NCI-H345 treated with DMSO at 0.1 percent for 48 hours (cell line): ENCODE measurements around the gene DZIP1L.
"Not testable (repeated sequence)": the region's sequence is repeated elsewhere in the genome, so short reads cannot be mapped to it uniquely, and the experiment has no call there.

ENCODE experiments used
- DNase-seq: peaks from one replicate; lab custom pipeline; 2025; ENCODE audit not compliant: unreplicated experiment; lab: John Stamatoyannopoulos, UW

The DZIP1L gene

DNA sequence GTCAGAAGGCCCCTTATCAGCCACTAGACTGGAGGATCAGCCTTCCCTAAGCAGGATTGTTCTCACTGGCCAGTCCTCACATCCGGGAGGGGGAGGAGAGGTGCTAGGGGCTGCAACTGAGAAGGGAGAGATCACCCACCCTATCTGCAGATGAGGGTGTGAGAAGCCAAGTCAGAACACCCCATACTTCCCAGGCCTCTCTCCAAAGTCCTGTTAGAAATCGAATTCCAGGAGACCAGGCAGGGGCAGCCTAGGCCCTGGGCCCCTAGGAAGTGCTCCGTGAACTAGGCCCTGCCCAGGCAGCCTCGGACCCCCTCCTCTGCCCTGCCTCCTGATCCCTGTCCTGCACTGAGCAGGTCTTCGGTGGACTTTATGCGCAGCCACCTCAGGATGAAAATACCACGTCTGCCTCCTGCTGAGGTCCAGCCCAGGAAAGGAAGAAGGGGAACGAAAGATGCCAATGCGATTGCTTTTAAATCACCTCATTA is 933 bp downstream of the DZIP1L start:
- no peak for DNase-seq

DNA sequence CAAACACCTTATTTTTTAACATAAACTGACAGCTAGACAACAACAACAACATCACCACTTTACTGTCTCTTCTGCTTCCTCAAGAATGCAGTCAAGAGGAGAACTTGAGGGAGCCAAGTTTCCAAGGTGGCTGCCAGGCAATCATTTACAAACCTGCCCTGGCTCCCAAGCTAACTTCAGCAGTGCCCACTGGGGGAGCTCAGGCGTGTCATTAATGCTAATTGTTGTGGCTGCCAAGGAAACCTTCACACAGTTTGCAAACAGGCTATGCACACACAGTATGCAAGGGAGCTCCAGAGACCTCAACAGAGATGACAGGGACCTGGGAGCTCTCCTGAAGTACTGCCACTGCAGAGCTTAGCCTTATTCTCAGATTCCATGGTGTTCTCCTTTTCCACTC is 2.1 kb downstream of the DZIP1L start:
- DNase-seq: no peak

DNA sequence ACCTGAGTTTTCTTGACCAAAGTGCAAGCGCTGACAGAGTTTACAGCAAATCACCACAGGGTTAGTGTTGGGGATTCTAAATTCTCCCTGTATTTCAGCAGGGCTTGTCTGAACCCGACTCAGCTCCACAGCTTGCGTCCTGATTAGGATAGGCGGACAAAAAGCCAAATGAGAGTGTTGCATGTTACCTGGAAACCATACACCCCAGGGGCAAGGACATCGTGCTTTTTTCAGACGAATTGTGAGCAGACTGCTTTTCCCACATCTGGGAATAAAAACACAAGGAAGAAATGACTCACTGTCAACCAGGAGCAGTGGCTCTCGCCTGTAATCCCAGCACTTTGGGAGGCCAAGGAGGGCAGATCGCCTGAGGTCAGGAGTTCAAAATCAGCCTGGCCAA is 3.0 kb downstream of the DZIP1L start:
- no peak for DNase-seq

DNA sequence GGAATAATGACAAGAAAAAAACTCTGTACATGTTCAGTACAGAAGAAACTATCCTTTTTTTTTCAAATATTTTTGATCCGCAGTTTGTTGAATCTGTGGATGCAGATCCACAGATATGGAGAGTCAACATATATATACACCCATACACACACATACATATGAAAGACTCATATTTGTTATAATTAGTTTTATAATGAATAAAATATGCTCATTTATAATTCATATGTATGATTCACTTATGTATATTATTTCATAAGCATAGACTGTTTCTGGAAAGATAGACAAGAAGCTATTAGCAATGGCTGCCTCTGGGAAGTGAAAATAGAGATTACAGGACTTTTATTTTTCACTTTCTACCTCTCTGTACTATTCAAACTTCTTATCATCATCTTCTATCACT is 9.8 kb downstream of the DZIP1L start:
- DNase-seq: no peak

DNA sequence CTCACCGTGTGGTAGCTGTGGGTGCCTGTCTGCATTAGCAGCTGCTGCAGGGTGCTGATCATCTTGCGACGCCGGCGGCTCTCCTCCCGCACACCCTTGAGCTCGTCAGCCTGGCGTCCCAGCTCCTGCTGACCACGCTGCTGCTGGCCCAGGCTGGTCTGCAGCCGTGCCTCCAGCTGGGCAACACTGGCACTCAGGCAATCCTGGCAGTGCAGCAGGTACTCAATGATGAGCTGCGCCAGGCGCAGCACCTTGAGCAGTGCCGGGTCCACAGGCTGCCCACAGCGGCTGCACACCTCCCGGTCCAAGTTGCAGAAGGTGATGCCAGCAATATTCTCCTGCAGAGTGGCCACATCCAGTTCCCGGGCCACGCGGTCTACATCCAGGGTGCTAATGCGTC is 11.9 kb downstream of the DZIP1L start:
- no peak for DNase-seq

DNA sequence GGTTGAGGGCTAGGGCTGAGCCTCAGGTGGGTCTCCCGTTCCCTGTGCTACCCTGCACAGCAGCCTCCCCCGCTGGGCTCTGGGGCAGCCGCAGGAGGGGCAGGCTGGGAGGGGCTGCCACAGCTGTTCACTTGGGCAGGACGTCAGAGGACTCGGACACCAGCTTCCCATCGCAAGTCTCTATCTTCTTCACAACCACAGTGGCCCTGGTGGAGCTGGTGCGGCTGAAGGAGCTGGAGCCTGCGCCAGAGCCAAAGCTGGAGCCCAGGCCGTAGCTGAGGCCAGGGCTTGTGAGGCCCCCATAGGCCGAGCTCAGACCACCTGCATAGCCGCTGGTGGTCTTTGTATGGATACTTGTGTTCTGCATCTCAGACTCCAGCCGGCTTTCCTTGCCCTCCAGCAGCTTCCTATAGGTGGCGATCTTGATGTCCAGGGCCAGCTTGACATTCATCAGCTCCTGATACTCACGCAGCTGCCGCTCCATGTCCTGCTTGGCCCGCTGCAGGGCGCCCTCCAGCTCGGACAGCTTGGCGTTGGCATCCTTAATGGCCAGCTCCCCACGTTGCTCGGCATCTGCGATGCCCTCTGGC is 14.0 kb downstream of the DZIP1L start:
- DNase-seq: not testable (repeated sequence)

DNA sequence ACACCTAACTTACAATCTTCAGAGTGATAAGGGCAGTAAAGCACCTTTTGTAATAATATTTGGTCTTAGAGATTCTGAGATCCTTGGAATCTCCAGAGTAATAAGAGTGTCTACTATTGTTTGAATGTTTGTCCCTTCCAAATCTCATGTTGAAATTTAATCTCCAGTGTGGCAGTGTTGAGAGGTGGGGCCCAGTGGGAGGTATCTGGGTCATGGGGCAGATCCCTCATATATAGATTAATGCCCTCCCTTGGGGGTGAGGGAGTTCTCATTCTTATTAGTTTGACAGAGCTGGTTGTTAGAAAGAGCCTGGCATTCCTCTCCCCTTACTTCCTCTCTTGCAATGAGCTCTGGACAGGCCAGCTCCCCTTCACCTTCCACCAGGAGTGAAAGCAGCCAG is 16.0 kb downstream of the DZIP1L start:
- DNase-seq: no peak

DNA sequence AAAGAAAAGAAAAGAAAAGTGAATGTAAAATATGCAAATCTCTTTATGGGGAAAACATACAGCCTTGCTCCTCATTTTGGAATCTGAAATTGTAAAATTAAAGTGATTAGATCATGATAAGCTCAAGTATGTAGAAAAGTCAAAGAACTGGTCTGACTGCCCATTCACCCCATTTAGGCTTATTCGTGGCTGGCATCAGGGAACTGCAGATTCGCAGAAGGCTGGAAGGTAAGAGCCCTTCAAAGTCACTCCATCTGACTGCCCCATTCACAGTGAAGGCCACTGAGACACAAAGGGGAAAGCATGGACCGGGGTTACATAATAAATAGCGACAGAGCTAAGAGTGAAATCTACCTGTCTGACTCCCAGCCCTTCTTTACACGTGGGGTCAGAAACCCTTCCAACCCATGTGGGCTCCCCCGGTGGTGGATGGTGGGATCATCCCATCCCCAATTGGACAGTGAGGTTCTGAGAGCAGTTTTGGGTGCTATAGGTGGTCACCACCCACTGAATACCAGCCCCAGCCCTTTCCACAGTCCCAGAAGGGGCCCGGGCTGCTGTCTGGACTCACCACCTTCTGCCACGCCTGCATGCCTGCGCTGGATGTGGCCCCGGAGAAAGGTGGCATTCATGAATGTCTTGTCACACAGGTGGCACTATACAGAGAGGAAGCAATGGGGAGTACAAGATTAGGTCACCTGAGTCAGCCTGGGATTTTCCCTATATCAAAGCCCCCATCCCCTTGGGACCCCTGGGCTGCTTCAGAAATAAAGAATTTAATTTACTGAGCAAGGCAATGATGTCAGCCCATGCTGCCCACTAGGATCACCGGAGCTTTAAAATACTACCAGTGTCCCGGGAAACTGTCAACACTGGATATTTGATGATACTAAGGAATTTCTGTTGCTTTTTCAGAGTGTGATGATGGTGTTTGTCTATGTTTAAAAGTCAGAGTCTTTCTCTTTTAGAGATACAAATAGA is 17.9 kb downstream of the DZIP1L start:
- no peak for DNase-seq

DNA sequence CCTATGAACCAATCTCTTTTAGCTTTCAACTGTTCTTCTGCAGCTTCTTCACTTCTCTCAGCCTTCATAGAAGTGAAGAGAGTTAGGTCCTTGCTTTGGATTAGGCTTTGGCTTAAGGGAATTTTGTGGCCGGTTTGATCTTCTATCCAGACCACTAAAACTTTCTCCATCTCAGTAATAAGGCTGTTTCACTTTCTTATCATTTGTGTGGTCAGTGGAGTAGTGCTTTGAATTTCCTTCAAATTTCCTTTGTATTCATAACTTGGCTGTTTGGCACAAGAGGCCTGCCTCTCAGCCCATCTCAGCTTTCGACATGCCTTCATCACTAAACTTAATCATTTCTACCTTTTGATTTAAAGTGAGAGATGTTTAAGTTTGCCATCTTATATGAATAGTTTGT is 21.7 kb downstream of the DZIP1L start:
- no peak for DNase-seq

DNA sequence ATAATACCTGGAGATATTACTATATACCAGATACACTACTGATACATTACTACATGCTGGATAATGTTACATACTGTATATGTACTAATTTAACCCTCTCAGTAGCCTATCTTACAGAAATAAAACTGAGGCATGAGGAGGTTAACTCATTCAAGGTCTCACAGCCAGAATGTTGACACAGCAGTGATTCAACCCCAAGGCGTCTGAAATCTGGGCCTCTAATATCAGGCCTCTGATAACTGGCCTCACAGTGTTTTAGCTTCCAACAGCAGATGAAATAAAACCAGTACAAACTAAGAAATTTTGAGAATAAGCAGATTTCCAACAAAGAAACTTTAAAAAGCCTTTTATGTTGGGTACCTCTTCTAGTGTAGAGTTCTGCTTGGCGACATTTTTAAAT is 23.4 kb downstream of the DZIP1L start:
- no peak for DNase-seq

DNA sequence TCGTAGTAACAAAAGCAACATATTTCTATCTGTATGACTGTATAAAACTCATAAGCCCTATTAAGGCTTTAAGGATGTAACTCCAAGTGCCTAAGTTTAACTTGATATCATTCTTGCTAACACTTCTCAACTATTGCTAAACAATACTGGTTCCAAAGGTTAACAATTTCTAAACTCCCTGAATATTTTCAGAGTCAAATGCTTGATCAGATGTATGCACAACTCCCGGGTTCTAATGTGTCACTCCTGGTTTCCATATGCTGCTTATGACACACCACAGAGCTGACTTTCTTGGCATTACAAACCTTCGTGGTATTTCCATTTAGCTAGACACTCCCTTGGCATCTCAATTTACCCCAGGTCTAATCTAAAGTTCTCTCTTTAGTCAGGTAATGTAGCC is 26.3 kb downstream of the DZIP1L start:
- no peak for DNase-seq

DNA sequence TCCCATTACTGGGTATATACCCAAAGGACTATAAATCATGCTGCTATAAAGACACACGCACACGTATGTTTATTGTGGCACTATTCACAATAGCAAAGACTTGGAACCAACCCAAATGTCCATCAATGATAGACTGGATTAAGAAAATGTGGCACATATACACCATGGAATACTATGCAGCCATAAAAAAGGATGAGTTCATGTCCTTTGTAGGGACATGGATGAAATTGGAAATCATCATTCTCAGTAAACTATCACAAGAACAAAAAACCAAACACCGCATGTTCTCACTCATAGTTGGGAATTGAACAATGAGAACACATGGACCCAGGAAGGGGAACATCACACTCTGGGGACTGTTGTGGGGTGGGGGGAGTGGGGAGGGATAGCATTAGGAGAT is 29.7 kb downstream of the DZIP1L start:
- DNase-seq: not testable (repeated sequence)

DNA sequence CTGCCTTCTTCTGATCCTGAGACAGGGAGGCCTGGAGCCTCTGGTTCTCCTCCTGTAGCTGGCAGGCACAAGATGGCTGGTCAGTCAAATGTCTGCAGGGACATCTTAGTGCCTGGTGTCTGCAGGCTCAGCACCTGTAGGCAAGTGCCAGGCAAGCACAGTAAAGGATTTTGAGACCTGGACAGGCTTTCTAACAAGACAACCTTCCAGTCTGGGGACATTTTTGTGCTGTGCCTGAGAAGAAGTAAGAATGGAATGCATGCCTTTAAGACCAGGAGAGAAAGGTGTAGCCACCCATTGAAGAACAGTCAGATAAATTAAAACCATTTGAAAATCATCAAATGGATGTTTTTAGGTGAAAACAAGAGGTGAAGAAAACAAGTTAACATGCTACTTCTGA is 31.2 kb downstream of the DZIP1L start:
- no peak for DNase-seq

DNA sequence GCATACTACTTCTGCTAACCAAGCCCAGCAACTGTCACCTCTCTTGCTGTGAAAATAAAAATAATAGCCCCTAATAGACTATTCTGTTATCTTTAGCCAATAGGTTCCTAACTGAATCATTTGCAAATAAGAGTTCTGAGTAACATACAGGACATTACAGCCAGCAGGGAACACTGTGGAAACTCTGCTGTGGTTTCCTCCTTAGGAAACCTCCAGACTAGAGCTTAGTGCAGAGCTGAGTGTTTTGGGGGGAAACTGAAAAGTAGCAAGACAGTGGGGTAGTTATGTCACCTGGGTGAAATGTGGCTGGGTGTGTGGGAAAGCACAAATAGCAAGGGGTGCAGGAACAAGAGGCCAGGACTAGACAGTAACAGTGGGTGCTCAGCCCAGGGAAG is 32.4 kb downstream of the DZIP1L start:
- no peak for DNase-seq

DNA sequence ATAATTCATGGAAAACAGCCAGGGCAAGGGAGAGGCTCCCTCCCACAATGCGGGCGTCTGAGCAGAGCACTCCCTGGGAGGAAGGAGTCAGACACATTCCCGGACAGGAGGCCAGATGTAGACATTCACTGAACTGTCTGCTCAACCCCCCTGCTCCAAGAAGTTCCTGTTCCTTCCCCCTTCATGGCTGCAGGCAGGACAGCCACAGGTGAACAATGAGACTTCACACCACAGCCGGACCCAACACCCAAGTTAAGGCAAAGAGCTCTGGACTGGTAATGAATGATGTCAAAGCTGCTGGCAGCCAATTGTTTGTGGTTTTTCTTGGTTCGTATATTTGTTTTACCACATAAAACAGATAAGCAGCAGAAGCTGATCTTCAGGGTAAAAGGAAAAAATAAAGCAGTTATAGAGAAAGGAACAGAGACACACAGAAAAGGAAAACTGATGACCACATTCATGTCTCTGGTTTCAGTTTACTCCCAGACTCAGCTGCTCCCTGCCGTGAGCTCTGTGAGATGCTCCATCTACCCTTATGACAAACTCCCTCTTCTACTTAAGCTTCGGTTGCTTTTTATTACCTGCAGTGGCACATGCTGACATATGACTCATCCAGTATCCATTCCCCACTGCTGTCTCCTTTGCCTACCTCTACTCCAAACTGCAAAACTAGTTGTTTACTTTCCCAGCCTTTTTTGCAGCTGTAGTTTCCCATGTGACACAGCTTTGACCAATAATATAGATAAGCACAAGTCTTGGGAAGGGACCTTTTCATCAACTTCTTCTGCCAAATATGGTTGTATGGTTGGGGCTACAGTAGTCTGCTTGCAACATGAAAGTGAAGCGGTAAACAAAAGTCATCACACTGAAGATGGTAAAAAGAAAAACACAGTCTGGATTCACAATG is 33.1 kb downstream of the DZIP1L start:
- peak; percentile 8 for DNase-seq

DNA sequence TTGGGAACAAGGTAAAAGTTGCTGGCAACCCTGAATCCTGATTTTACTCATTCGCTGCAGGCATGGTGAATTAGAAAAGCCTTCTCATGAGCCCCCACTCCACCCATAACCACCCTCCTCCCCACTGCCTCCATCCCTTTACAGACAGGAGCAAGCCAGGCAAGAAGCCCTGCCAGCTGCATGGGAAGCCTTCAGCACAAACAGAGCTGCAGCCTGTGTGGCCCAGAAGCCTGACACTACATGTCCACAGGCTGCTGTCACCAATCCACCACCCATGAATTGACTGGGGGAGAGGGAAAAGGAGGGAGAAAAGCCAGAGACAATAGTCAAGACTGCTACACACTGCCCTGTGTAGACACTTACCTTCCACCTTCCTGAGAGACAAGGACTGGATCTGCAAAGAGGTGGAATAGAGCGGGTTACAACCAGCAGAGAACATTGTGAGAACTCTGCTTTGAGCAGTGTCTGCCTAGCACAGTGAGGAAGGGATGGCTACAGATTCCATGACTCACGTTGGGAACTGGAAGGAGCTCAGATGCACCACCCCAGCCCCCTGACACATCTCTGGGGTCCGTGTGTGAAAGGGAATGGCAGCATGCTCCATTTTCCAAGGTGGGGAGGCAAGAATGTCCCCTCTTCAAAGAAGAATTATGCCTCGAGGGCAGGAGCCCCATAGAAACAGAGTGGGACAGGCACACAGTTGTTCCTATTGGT is 33.9 kb downstream of the DZIP1L start:
- DNase-seq: no peak

DNA sequence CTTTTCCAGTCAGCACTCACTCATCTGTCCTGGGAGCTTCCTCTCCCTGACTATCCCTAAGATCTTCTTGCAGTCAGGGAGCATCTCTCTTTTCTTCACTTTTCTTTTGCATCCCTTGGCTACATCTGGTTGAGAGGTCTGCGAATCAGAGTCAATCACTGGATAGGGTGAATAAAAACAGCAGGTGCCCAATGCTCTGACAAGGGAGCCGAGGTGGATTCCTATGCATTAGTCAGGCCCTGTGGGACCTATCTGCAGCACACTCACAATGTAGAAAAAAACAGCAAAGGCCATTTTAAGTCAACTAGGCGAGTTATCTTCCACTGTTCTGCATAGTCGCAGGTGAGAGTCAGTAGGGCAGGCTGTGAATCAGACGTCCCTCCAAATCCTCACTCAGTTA is 35.5 kb downstream of the DZIP1L start:
- DNase-seq: no peak

DNA sequence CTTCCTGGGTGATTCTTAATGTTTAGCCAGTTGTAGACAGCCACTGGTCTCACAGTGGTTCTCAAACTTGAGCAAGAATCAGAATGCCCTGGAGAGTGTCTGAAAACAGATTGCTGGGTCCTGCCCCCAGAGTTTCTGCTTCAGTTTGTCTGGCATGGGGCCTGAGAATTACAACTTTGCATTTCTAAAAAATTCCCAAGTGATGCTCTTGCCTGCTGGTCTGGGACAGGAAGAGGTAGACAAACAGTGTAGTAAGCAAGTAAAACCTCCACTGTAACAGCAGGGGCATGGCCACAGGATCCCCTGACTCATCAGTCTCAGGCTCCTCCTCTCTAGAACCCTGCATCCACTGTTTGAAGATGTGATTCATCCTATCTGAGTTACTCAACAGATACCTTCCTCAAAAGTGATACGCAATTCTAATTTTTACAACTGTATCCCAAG is 36.5 kb downstream of the DZIP1L start:
- DNase-seq: no peak

DNA sequence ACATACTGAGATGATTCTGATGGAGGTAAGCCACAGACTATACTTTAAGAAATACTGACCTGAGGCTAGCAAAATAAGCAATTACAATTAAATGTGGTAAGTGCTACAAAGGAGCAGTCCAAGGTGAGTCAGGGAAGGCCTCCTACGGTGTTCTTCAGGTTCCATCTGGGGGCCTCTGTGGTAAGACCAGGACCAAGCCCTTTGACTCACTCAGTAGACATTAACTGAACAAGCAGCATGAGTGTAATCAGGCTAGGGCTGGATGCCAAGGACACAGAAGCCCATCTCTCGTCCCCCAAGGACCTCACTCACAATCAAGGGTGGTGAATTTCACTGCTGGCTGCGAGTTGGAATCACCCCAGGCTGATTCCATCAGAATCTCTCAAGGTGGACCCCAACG is 37.3 kb downstream of the DZIP1L start:
- no peak for DNase-seq

DNA sequence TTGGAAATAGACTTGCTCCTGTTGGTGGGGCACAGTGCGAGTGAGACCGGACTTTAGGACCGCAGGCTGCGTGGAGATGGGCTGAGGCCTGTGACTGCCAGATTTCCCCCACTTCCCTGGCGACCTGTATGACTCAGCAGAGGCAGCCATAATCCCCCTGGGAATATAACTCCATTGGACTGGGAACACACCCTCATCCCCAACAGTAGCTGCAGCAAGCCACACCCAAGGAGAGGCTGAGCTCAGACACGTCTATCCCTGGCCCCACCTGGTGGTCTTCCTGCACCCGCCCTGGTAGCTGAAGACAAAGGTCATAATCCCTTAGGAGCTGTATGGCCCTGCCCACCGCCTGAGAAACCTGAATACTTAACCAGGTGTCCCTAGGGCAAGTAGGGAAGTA is 42.6 kb downstream of the DZIP1L start:
- peak; percentile 84 for DNase-seq

DNA sequence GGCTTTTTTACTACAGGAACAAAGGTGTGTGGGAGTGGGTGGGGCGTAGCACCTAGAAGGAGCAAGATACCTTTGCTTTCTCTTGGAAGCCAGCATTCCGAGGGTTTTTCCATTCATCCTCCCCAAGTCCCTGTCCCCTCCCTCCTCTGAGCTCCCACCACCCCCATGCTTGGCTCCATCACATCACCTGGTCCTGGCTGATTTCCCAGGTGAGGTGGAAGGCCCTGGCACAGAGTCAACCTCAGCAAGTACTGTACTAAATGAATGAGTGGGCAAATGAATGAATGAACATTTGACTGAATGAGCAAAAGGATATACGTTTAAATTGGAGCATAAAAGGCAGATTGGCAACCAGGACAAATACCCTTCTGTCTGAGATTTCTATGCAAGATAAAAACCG is 45.4 kb downstream of the DZIP1L start:
- DNase-seq: no peak
